Left cardiac atrium (tissue), 4 donors: ENCODE results near the gene COL4A2. TPM values are rescaled to one million over a fixed set of nuclear protein-coding genes. Genes with fewer than 3 reads are reported as not detected.

Experiments used
- ATAC-seq, 2 donors: fragments of 200-7000 bp; cut with Tn5 transposase; one replicate each; pipeline ENCODE4 v1.9.1; 2020; ENCODE audit warnings: mild to moderate bottlenecking in 2 of 2, moderate library complexity in 2 of 2
- DNase-seq: peaks from one replicate; pipeline ENCODE4 v3.0.0-alpha.2; 2020
- intact Hi-C, 2 donors: fragments of 100-400 bp; cut with DNase I; formaldehyde crosslinking; loops; one replicate each; pipeline versions ENCODE4 v1.14.1 to v1.15.1; 2022 to 2023
- total RNA-seq, 2 donors: library from RNA; stranded (reverse); fragmentation: NEBNext Ultra II Directional; extraction: Animal tissue kit (Norgen Biotek cat#: 25700); gene quantifications; one replicate each; pipeline ENCODE4 v1.2.1, GENCODE V29; 2021
- donor health status: DM: no; HTN: yes; CAD: no.
- donor health status: DM: no; HTN: yes; CAD: no; lungs with severe emphysema.
- donor health status: DM: yes; HTN: yes; CAD: no.
- donor health status: Dilated cardiomyopathy.

COL4A2 gene
- total RNA-seq, 2 donors from 2014 or later, result 176 to 384 TPM

DNA sequence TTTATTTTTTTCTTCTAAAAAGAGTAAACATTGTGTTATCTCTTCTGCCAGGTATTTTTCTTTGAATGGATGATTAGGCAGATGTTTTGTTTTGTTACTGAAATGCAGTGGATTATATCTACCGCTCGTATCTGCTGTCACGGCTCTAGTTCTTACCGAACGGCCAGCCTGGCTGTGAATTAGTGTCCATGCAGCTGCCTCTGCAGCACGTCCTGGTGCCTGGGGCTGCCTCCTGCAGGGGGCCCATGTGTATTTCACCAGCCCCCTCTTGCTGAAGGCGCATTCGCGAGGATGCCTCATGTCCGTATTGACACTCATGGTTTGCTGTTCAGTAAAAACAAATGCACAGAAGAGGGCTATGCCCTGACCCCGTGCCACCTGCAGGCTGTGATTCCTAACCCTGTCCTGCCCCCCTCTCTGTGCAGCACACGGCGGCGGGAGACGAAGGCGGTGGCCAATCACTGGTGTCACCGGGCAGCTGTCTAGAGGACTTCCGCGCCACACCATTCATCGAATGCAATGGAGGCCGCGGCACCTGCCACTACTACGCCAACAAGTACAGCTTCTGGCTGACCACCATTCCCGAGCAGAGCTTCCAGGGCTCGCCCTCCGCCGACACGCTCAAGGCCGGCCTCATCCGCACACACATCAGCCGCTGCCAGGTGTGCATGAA, 204.6 kb downstream of the COL4A2 start:
- intact Hi-C loops, result no loop called here
- DNase-seq (no peak), ATAC-seq (no peak)

DNA sequence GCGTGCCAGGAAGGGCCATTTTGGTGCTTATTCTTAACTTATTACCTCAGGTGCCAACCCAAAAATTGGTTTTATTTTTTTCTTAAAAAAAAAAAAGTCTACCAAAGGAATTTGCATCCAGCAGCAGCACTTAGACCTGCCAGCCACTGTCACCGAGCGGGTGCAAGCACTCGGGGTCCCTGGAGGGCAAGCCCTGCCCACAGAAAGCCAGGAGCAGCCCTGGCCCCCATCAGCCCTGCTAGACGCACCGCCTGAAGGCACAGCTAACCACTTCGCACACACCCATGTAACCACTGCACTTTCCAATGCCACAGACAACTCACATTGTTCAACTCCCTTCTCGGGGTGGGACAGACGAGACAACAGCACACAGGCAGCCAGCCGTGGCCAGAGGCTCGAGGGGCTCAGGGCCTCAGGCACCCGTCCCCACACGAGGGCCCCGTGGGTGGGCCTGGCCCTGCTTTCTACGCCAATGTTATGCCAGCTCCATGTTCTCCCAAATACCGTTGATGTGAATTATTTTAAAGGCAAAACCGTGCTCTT, 205.2 kb downstream of the COL4A2 start:
- DNase-seq (no peak), ATAC-seq (no peak)
- intact Hi-C loops, result no loop called here

DNA sequence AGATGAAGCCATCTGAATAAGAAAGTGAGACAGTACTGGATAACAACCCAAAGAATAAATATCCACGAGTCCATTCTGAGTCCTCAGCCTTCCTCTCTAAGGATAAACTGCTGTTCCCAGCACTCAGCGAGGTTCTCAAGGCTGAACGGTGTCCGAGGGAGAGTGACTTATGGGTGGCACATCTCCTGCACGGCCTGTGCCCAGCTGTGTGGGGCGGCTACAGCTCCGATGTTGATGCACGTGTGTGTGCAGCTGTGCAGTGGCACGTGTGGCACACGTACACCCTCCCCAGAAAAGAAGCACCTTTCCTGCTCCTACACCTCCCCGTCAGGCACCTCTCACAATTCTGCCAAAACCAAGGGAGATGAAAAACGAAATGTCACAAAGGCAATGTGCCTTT, 209.4 kb downstream of the COL4A2 start:
- ATAC-seq, result no peak
- DNase-seq, result no peak
- intact Hi-C loops, result no loop called here

DNA sequence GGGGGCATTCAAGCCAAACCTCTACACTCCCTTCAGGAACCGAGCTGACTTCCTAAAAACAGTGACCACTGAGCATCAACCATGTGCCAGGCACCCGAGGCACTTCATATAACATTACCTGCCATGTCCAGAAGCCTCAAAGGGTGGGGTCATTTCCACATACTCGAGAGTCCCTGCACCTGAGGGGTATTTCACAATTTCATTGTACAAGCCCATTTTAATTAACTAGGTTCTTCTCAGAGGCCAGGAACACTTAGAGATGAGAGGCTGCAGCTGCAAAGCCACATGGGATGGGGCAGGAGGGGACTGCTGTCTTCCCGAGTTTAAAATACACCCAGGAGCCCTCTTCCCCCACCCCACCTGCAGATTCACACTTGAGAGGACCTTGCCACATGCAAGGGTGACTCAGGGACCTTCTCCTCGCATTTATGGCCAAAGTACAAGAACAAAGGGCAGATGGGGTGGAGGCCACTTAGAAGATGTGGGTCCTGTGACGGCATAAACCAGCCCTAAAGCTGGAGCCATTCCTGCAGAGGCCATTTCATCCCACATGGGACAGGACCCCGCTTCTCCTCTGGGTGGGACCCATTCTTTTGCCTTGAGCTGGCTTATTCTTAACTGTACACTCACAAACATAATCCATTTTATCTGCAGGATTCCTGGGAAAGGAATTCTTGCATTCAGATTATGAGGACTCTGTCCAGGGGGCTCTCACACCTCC, 210.6 kb downstream of the COL4A2 start:
- DNase-seq (no peak), ATAC-seq (no peak)

DNA sequence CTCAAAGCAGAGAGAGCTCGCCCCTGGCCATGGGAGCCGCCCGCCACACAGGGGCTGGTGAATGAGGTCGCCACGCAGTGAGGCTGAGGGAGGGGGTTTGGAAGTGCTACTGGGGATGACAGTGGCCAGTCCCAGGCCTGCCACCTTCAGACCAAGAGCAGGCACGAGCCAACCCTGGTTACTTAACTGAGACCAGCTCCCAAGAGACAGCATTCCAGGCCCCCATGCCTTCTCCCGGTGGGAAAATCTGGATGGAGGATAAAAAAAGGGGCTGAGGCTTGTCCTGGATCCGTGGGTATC, 211.1 kb downstream of the COL4A2 start:
- intact Hi-C loops, result no loop called here
- ATAC-seq (no peak), DNase-seq (no peak)

More for the DNA sequence above, 210.6 kb downstream of the COL4A2 start:
- intact Hi-C loops, result no loop called here

DNA sequence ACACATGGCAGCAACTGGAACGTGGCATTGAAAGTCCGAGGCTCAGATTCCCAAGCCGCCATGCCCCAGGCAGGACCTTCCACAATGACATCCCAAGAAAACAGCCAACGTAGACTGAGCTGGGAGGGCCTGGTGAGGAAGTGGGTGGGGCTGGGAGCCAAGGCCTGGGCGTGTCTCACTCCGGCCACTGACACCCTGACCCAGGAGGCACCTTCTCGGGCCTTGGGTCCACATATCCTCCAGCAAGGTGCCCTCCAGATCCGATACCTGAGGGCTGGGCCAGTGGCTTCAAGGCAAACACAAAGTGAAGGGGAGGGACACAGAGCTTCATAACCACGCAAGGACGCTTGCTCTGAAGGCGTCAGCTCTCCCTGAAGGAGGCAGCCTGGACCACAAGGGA, 211.5 kb downstream of the COL4A2 start:
- no peak for ATAC-seq
- intact Hi-C loops, result no loop called here

DNA sequence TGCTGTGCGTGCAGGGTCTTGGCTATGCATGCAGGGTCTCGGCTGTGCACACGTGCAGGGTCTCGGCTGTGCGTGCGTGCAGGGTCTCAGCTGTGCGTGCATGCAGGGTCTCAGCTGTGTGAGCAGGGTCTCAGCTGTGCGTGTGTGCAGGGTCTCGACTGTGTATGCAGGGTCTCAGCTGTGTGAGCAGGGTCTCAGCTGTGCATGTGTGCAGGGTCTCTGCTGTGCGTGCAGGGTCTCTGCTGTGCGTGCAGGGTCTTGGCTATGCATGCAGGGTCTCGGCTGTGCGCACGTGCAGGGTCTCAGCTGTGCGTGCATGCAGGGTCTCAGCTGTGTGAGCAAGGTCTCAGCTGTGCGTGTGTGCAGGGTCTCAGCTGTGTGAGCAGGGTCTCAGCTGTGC, 212.0 kb downstream of the COL4A2 start:
- ATAC-seq, result no peak
- intact Hi-C loops, result no loop called here
- DNase-seq, result no peak

More for the DNA sequence above, 211.5 kb downstream of the COL4A2 start:
- no peak for DNase-seq

DNA sequence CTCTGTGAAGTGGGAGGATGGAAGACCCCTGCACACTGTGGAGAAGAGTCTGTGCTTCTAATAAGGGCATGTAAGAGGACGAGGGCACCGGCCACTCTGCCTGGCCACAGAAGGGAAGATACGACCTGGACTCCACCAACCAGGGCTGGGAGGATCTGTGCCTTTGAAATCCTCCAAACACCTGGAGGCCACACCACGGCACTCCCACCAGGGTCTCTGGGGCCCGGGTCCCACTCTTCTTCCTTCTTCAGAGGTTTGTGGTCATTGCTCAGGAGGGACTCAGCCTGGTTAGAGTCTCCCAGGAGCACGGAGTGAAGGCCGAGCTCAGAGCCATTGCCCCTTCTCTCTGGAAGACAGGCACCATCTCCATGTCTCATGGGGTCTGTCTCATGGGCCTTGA, 212.4 kb downstream of the COL4A2 start:
- no peak for ATAC-seq
- no peak for DNase-seq
- intact Hi-C loops, result no loop called here

DNA sequence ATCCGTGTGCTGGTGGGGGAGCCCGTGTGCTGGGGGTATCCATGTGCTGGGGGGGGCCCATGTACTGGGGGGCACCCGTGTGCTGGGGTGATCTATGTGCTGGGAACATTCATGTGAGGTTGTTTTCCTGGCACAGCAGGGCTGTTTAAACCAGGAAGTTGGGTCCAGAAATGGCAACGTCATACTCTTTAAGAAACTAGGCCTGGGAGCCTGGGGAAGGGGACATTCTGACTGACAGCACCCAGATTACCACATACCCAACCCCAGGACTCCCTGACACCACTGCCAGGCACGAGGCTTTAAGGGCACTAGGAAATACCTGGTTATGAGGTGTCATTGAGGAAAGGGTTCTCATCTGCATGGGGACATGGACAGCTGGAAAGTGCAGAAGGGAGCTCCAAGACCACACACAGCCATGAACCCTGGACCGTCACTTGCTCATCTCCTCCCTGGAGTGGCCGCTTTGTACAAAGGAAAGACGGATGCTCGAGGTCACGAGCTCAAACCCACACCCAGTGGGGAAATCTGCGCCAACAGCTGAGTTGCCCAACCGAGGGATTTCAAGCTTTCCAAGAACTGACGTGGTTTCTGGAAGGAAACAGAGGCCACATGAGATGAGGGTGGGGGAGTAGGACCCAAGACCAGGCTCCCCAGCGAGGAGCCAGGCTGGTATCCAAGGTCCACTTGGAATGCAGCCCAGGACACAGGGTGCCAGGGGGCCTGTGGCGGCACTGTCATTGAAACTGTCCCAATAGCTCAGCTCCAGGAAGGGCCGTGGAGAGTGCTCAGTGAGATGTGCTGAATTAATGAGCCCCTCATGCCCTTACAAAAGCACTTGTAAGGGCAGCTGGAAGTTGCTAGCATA, 213.6 kb downstream of the COL4A2 start:
- intact Hi-C loops, result loop anchor here in 1 of 2 donors (5.0 kb wide), 1 partner anchor 42 kb away; the partner anchor contains the start of gene RAB20
- DNase-seq (peak; percentile 85), ATAC-seq (peak; percentile 72 to 76)

DNA sequence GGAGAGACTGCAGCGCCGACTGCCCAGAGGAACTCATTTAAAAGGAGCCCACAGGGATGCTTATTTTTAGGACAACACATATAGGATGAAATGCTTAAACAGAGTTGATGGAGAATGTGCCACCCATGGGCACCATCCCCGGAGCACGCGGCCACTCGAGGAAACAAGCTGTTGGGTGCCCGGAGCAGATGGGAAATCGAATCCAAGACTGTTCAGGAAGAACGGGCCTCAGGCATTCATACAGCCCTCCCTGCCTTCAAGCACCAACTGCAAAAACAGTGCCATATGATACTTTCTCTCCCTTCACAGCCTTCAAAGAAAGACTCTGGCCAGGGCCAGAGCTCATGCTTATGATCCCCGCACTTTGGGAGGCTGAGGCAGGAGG, 214.2 kb downstream of the COL4A2 start:
- ATAC-seq (no peak), DNase-seq (no peak)
- intact Hi-C loops, result loop anchor here in 1 of 2 donors (5.0 kb wide), 1 partner anchor 41 kb away; the partner anchor contains the start of gene RAB20

DNA sequence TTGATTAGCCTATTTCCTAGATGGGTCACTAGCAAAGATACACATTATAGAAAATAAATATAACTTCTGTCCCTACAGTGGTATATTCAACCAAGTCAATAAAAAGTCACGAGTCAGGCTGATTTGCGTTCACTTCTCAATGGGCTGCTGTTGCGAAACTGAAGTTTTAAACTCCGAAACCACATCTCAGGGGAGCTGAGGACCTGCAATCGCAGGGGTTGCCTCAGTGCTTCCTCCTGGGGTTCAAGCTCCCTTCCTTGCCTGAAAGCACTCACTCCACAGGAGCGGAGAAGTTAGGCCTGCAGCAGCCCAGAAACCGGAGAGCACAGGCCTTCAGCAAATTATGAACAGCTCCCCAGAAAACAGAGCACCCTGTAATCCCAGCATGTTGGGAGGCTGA, 214.9 kb downstream of the COL4A2 start:
- DNase-seq (no peak), ATAC-seq (no peak)
- intact Hi-C loops, result loop anchor here in 1 of 2 donors (5.0 kb wide), 1 partner anchor 40 kb away; the partner anchor contains the start of gene RAB20

DNA sequence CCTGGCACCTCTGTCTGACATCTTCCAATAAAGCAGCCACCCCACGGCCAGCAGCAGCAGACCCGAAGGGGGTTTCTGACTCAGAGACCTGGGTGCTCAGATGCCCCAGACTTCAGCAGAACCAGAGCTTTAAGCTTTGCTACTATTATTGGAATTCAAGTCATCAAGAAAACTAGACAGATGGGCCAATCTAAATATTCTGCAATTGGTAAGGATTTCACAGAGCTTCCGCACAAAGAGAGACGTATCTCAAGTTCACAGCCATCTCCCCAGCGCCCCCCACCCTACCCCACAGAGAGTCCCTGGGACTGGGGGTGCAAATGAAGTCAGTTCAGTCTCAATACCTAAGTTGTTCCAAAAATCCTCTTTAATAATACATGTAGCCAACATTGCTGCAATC, 215.6 kb downstream of the COL4A2 start:
- no peak for ATAC-seq
- intact Hi-C loops, result loop anchor here in 1 of 2 donors (5.0 kb wide), 1 partner anchor 40 kb away; the partner anchor contains the start of gene RAB20
- no peak for DNase-seq

DNA sequence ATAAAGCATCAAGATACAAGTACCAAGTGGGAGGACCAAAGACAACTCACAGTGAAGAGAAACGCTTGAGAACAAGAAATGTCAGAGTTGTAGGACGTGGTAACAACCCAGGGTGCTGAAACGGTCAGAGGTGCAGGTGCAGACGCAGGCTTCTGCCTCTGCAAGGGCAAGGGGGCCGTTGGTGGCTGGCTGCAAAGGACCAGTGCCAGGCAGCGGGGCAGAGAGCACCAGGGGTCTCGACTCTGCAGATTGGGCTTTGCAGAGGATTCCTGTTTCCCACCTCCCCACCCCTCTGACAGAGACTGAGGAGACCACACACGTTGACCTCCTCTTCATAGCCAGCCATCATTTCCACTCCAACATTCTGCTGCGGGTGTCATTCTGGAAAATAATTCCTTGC, 216.1 kb downstream of the COL4A2 start:
- DNase-seq (no peak), ATAC-seq (no peak)
- intact Hi-C loops, result loop anchor here in 1 of 2 donors (5.0 kb wide), 1 partner anchor 39 kb away; the partner anchor contains the start of gene RAB20

DNA sequence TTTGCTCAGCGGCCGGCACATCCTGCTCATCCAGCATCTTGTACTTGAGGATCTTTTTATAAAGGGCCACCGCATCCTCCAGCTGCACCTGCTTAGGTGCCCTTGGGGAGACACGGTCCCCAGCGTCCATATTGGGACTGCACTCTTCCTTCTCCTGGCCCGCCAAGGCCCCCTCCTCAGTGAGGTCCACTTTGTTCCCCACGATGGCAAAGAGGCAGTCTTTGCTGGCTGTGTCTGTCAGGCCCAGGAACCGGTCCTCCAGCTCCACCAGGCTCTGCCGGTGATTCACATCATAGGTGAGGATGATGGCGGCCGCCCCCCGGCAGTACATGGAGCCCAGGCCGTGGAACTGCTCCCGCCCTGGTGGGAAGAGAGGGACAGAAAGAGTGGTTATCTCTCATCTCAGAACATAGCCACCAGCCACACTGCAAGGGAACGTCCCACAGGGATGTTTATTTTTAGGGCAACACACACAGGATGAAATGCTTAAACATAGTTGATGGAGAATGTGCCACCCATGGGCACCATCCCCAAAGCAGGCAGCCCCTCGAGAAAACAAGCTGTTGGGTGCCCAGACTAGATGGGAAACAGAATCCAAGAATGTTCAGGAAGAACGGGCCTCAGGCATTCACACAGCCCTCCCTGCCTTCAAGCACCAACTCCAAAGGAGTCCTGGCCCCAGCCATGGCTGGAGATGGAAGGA, 216.9 kb downstream of the COL4A2 start:
- ATAC-seq, result no peak
- DNase-seq, result no peak
- intact Hi-C loops, result loop anchor here in 1 of 2 donors (5.0 kb wide), 1 partner anchor 38 kb away; the partner anchor contains the start of gene RAB20

DNA sequence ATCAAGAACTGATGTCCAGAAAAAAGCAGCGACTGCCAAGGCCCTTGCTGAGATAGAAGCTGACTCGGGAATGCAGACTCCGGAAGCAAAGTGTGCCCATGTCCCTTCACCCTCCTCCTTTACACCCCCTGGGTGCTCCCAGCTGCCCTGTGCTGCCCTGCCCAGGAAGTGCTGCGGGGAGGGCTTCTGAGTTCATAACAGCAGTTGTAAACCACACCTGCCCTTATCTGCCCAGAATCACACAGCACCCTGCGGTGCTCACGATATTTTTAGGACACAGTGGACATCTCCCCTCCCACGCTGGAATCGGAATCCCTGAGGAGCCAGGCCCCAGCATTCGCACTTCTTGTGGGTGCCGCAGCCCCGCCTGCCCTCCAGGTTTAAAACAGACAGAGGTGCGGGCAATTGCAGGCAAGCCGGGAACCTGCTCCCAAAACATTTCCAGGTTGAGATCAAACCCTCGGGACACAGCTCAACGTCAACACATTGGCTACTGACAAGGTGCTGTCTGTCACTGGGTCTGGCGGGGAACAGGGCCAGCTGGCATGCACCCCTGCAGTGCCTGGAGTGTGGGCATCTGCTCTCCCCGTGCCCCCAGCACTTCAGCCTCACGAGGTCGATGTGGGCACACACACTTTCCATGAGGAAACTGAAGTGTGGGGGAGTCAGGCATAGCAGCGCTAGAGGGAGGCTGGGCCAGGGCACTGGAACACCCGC, 217.6 kb downstream of the COL4A2 start:
- ATAC-seq (peak; percentile 61 to 67), DNase-seq (peak; percentile 84)
- intact Hi-C loops, result loop anchor here in 1 of 2 donors (5.0 kb wide), 1 partner anchor 38 kb away; the partner anchor contains the start of gene RAB20

DNA sequence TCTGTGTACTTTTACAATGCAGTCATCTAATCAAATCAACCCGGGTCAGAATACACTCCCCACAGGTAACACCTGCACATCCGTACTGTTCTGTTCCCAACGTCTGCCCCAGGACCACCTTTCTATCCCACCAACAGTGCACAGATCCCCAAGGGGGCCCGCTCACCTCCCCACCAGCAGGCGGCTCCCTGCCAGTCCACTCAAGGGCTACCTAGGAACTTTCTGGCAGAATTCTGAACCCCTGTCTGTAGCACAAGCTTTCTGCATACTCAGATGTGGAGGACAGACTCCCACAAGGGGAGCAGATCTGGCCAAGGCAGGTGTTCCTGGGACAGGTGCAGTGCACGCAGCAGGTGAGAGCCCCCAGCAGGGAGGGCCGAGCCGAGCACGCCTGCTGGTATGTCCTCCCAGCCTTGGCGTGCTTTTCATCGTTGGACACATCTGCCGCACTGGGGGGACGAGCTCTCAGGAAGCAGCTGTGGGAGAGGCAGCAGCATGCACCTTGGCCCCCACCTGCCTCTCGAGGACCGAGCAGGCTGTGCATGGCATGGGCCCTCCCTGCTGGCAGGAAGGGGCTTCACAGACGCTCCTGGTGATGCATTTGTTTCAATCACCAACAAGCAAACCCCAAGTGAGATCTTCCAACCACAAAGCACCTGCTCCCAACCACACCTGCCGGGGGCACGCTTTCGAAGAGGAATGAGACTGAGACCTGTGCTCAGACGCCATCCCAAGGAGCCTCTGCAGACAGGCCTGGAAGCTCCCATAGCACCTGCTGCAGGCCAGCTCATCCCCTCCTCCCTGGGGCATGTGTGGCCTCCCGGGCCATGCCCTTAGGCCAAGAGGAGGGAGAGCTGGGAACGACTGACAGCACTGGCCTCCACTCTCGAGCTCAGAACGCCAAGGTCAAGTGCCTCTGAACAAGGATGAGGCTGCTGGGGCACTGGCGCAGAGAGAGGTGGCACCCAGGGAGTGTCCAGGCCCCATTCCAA, 218.5 kb downstream of the COL4A2 start:
- DNase-seq (peak; percentile 54), ATAC-seq (peak; percentile 35 to 78)
- intact Hi-C loops, result no loop called here

DNA sequence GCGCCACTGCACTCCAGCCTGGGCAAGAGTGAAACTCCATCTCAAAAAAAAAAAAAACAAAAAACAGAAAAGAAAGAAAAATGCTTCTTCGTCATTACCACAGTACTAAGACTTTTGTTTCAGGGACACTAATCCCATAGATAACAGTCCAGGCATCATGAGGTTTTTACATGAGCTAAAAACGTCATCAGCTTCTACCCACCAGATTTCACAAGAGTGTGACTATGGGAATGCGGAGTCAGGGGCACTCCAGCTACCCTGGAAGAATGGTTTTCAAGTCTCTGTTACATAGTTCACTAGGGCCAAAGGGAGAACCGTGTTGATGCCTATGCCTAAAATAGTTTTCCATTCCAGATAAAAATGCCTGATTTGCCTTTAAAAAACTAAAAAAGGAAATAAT, 221.3 kb downstream of the COL4A2 start:
- DNase-seq (no peak), ATAC-seq (peak in 1 of 2 donors; percentile 25)
- intact Hi-C loops, result no loop called here
